Stimulated activated naive CD4-positive, alpha-beta T cell treated with Interleukin-2 at 50 U/mL for 16 hours (primary cell): ENCODE results near the gene ULBP1.
"Not testable (repeated sequence)": the region's sequence is repeated elsewhere in the genome, so short reads cannot be mapped to it uniquely, and the experiment has no call there.

Source experiments
- DNase-seq: peaks from one replicate; lab custom pipeline; 2025; lab: John Stamatoyannopoulos, UW

Gene ULBP1

GRCh38 chr6:149975400-149975799 is 11.7 kb downstream of the ULBP1 start:
- DNase-seq = no peak

GRCh38 chr6:149977221-149977620 is 13.5 kb downstream of the ULBP1 start:
- DNase-seq = no peak

GRCh38 chr6:149978610-149979009 is 14.9 kb downstream of the ULBP1 start:
- DNase-seq = no peak

- DNase-seq = no peak
These were observed 15.6 kb downstream of the ULBP1 start for GRCh38 chr6:149979293-149979692.

DNA sequence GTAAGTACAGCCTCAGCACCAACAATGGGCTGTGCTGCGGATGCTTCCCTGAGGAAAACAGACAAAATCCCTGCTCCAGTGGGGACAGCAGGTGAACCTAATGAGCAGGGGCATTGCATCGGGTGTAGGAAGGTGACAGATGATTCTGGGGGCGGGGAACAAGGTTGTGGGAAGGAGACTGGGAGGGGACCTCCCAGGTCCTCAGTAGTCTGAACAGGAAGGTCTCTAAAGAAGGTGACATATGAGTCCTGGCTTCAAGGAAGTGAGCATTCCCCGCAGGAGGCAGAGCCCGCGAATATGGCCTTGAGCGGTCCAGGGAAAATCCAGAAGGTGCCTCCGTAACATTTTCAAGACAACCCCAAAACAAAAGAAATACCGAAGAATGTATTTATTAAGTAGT is 19.4 kb downstream of the ULBP1 start:
- DNase-seq = no peak

DNA sequence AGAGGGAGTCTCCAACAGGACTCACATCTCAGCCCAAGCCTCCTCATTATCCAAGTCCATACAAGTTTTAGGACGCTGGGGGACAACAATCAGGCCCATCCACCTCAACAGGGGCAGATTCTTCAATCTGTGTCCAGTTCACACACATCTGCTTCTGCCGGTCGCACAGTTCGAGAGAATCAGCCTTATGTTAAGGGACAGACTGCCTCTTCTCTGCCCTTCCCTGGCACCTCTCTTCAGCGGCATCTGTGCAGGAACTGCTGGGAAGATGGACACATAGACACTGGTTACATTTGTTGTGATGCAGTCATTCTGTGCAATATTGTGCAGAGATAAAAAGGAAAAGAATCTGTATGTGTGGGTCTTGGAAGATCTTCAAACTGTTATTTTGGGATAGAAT is 21.0 kb downstream of the ULBP1 start:
- DNase-seq = no peak

- DNase-seq = no peak
These were observed 21.8 kb downstream of the ULBP1 start for GRCh38 chr6:149985481-149985937.

DNA sequence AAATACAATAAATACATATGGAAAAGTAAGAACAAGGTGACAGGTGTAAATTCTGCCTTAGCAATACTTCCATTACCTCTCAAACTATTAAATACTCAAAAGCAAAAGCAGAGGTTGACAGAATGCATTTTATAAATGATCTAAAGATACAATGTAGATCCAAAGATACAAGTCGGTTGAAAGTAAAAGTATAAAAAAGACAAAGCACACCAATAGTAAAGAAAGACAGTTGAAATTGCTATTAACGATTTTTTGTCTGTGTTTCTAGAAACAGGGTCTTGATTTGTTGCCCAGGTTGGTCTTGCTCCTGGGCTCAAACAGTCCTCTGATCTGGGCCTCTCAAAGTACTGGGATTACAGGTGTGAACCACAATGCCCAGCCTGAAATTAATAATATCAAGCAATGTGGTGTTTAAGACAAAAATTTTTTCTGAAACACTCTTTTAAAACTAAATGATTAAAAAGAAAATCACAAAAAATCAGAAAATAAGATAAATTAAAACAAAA is 23.9 kb downstream of the ULBP1 start:
- DNase-seq = no peak

GRCh38 chr6:149988550-149989346 is 25.0 kb downstream of the ULBP1 start:
- no peak for DNase-seq

GRCh38 chr6:149990212-149990660 is 26.5 kb downstream of the ULBP1 start:
- DNase-seq = no peak

GRCh38 chr6:149990661-149991471 is 27.1 kb downstream of the ULBP1 start:
- peak; percentile 17 for DNase-seq

DNA sequence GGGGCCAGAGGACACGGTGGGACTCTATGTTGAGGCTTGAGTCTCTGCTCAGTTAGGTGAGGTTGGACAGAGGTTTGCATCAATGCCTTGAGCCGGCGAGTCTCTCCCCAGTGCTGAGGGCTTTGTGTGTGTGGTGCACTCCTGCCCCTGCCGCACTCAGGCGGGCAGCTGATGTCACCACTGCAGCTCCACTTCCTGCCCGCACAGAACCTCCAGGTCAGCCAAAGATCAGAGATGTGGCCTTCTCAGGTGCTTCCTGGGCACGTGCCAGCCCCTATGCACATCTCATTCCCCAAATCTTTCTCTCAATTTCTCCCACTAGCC is 27.7 kb downstream of the ULBP1 start:
- not testable (repeated sequence) for DNase-seq

DNA sequence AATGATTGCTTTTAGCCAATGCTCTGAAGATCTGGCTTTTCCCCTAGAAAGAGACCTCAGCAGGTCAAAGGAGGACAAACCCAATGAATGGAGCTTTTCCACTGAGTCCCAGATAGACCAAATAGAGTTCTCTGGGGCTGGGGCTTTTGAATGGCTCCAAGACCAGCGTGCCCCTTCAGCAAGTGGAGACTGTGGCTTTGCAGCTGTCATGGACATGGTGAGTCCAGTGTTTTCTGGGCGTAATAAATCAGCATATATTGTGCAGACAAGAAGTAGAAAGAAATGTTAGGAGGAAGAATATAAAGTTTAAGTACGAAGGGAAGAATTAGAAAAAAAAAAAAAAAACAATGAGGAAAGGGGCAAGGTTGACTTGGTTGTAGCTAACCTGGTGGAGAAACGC is 28.1 kb downstream of the ULBP1 start:
- DNase-seq = no peak

DNA sequence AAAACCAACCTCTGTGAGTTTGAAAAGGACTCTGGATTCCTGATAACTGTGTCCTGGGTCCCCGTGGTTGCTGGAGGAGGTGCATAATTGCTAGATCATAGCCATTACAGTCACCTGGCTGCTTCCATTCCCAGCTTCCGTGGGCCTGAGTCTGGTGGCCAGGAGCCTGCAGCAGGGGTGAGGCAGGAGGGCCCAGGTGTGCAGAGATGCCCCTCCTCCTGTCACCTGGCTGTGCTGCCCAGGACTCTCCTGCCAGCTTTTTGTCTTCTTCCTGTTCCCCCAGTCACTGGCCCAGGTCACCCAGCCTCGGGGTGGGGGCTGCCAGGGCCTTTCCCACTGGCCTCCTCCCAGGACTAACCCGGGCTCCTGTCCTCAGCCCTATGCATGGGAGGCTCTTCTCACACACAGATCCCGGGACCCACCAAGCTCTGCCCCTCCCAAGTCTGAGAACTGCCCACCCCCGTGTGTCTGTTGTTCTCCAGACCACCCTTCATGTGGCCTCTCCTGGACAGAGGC is 31.6 kb downstream of the ULBP1 start:
- no peak for DNase-seq

DNA sequence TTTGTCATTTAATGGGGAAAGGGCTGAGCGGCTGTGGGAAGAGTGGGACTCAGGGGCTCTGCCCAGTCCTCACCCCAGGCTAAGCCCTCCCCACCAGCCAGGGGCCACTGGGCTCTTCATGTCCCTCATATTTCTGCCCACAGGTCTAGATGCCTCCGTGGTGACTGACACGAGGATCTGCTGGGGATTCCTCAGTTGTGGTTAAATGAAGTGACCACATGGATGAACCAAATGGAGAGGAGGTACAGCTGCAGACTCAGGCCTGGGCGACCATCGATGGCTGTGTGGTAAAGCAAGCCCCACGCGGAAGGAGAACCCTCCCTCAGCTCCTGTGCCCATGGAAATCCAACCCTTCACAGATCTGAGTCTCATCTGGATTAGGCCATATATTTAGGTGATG is 32.2 kb downstream of the ULBP1 start:
- DNase-seq = no peak

DNA sequence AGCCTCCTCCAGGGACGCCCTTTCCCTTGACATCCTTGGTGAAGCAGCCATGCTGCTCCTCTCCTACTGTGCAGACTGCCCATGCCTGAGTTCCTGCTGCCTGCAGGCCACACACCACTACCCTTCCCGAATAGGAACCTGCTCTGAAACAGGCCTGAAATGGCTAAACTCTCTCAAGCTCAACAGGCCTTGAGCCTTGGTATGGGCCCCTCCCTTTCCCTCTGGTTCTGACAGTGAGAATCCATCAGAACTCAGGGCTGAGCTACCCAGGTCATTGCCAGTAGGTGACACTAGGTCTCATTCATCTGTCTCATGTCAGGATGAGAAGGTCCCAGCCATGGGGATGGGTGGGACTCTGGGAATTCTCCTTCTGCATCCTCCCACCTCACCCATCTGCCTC is 35.9 kb downstream of the ULBP1 start:
- no peak for DNase-seq

- DNase-seq = no peak
These were observed 37.7 kb downstream of the ULBP1 start for GRCh38 chr6:150001295-150002008.

DNA sequence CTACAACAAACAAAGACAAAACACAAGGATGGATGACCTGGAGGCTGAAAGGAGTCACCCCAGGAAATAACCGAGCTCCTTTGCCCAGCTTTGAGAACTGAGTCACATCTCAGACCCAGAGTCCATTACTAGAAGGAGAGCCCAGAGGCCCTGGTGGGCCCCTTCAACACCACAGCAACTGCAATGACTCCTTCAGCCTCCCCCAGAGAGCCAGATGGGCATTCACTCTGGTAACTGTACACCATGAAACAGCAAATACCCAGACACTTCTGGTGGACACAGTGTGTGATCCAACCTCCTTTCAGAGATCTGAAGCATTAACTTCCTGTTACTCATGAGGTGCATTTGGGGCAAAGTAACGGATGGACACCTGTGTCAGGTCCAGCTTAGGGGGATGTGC is 39.0 kb downstream of the ULBP1 start:
- no peak for DNase-seq

GRCh38 chr6:150003599-150003998 is 39.9 kb downstream of the ULBP1 start:
- not testable (repeated sequence) for DNase-seq

- no peak for DNase-seq
These were observed 40.5 kb downstream of the ULBP1 start for GRCh38 chr6:150004101-150004782.
